PC-3 (cell line): Measurements from ENCODE around the gene ITGAV. TPM values are rescaled to one million over a fixed set of nuclear protein-coding genes. Genes with fewer than 3 reads are reported as not detected.

ENCODE experiments used
- ATAC-seq: fragments of 200-7000 bp; cut with Tn5 transposase; 2 replicates; pipeline ENCODE4 v1.9.1; 2020; ENCODE audit warnings: mild to moderate bottlenecking, moderate library complexity
- BruUV-seq: library from RNA; stranded (reverse); fragments of 400-500 nt; replicated peaks from 2 replicates; lab custom pipeline; 2021; lab: Mats Ljungman, UMichigan
- CTCF ChIA-PET: fragments of 300-600 bp; sonication (Branson Sonifier 250); formaldehyde crosslinking; loops from one replicate; lab custom pipeline; 2022; ENCODE audit warnings: antibody characterized with exemption; lab: Charles Lee
- POLR2A ChIA-PET: fragments of 300-600 bp; sonication (Branson Sonifier 250); formaldehyde crosslinking; loops from one replicate; lab custom pipeline; 2022; ENCODE audit warnings: antibody characterized with exemption; ENCODE audit not compliant: unreplicated experiment; lab: Charles Lee
- DNase-seq: peaks from one replicate; pipeline ENCODE4 v3.0.0-alpha.2; 2015
- H2AFZ ChIP-seq: fragments of 300-600 bp; sonication (generic); 2 replicates; pipeline ENCODE4 v1.6.0; 2016; ENCODE audit warnings: antibody characterized with exemption, low read length
- H3F3A ChIP-seq: fragments of 300-600 bp; sonication (generic); one replicate; pipeline ENCODE4 v1.6.0; 2017; ENCODE audit warnings: antibody characterized with exemption, low read length, control low read depth, mild to moderate bottlenecking; ENCODE audit not compliant: unreplicated experiment
- H3K27ac ChIP-seq: fragments of 300-600 bp; sonication (generic); 2 replicates; pipeline ENCODE4 v1.5.1; 2016; ENCODE audit warnings: mild to moderate bottlenecking, low read length
- H3K27me3 ChIP-seq: fragments of 300-600 bp; sonication (generic); 2 replicates; pipeline ENCODE4 v1.6.1; 2016; ENCODE audit warnings: low read length, mixed read lengths
- H3K36me3 ChIP-seq: fragments of 300-600 bp; sonication (generic); 2 replicates; pipeline ENCODE4 v1.6.1; 2016; ENCODE audit warnings: low read depth, mixed run types, low read length, mixed read lengths
- H3K4me1 ChIP-seq: fragments of 300-600 bp; sonication (generic); 2 replicates; pipeline ENCODE4 v1.5.1; 2016; ENCODE audit warnings: low read length; ENCODE audit not compliant: insufficient read depth
- H3K4me2 ChIP-seq: fragments of 300-600 bp; sonication (generic); 2 replicates; pipeline ENCODE4 v1.6.0; 2016; ENCODE audit warnings: low read length
- H3K4me3 ChIP-seq: fragments of 300-600 bp; sonication (generic); 2 replicates; pipeline ENCODE4 v1.5.1; 2016; ENCODE audit warnings: mild to moderate bottlenecking, low read length, mixed read lengths
- H3K79me2 ChIP-seq: fragments of 300-600 bp; sonication (generic); 2 replicates; pipeline ENCODE4 v1.6.1; 2017; ENCODE audit warnings: low read length, mixed read lengths
- H3K9ac ChIP-seq: fragments of 300-600 bp; sonication (generic); 2 replicates; pipeline ENCODE4 v1.6.0; 2016; ENCODE audit warnings: mild to moderate bottlenecking, low read length
- H3K9me2 ChIP-seq: fragments of 300-600 bp; sonication (generic); replicated peaks from 2 replicates; pipeline ENCODE4 v1.6.1; 2016; ENCODE audit warnings: mixed run types, low read length, mixed read lengths
- H3K9me3 ChIP-seq: fragments of 300-600 bp; sonication (generic); 2 replicates; pipeline ENCODE4 v1.6.1; 2016; ENCODE audit warnings: low read length, mixed read lengths
- H4K20me1 ChIP-seq: fragments of 300-600 bp; sonication (generic); 2 replicates; pipeline ENCODE4 v1.6.1; 2016; ENCODE audit warnings: low read length, mixed read lengths
- EZH2 ChIP-seq: fragments of 300-600 bp; sonication (generic); IDR thresholded peaks from one replicate; pipeline ENCODE4 v1.6.1; 2017; ENCODE audit warnings: antibody characterized with exemption, mild to moderate bottlenecking, low read length; ENCODE audit not compliant: unreplicated experiment
- EZH2phosphoT487 ChIP-seq: fragments of 300-600 bp; sonication (generic); IDR thresholded peaks from 2 replicates; pipeline ENCODE4 v1.6.1; 2018; ENCODE audit warnings: mild to moderate bottlenecking, antibody characterized with exemption, low read length, borderline replicate concordance
- intact Hi-C: fragments of 100-400 bp; cut with micrococcal nuclease; formaldehyde crosslinking; loops from 2 replicates; pipeline ENCODE4 v1.9.0; 2023
- total RNA-seq: library from RNA; depleted of rRNA; stranded (reverse); fragments of >200 nt; gene quantifications from 2 replicates; pipeline ENCODE4 v1.2.3, GENCODE V29; 2014
- TF ChIP-seq, protein P1 (sequence below): fragments of 300-600 bp; sonication (generic); conservative IDR thresholded peaks from 2 replicates; pipeline ENCODE4 v1.5.1; 2017; ENCODE audit warnings: antibody characterized with exemption, low read depth, mild to moderate bottlenecking, low read length

Gene ITGAV
- total RNA-seq, 1 experiment from 2014 or later: 23.5 TPM

DNA sequence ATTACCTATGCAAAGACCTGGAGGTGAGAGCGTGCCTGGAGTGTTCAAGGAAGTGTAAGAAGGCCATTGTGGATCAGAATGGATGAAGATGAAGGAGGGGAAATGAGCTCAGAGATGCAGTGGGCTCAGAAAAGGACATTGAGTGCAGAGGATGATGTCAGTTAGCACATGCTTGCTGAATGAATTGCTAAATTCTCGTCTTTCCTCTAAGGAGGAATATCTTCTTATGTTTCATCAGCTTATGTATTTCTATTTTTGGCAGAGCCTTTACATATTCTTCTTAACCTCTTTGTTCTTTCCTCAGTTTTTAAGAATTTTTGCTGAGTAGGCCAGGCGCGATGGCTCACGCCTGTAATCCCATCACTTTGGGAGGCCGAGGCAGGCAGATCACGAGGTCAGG lies 134.9 kb downstream of the ITGAV start:
- Histone ChIP-seq H3K27ac (no peak overlapping the region), H3F3A (no peaks in the 10 kb centered on the region), H3K4me1 (no peaks in the 10 kb centered on the region), H3K4me3 (no peak overlapping the region), H3K4me2 (no peak overlapping the region), H3K36me3 (no peaks in the 10 kb centered on the region), H2AFZ (no peak overlapping the region), H3K9me2 (0 out of 2 replicates have a peak, but pooled peaks cover 6% of the 10 kb centered on the region), H3K79me2 (no peaks in the 10 kb centered on the region), H4K20me1 (no peaks in the 10 kb centered on the region), H3K27me3 (no peaks in the 10 kb centered on the region), H3K9ac (no peak overlapping the region), H3K9me3 (no peaks in the 10 kb centered on the region)
- DNase-seq (no peak), ATAC-seq (no peak)
- TF ChIP-seq, protein P1, sequence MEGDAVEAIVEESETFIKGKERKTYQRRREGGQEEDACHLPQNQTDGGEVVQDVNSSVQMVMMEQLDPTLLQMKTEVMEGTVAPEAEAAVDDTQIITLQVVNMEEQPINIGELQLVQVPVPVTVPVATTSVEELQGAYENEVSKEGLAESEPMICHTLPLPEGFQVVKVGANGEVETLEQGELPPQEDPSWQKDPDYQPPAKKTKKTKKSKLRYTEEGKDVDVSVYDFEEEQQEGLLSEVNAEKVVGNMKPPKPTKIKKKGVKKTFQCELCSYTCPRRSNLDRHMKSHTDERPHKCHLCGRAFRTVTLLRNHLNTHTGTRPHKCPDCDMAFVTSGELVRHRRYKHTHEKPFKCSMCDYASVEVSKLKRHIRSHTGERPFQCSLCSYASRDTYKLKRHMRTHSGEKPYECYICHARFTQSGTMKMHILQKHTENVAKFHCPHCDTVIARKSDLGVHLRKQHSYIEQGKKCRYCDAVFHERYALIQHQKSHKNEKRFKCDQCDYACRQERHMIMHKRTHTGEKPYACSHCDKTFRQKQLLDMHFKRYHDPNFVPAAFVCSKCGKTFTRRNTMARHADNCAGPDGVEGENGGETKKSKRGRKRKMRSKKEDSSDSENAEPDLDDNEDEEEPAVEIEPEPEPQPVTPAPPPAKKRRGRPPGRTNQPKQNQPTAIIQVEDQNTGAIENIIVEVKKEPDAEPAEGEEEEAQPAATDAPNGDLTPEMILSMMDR: no peak
- ChIA-PET POLR2A (no interaction called here), CTCF (no interaction called here)
- intact Hi-C loops: no loop called here
- no TSS peak for BruUV-seq

DNA sequence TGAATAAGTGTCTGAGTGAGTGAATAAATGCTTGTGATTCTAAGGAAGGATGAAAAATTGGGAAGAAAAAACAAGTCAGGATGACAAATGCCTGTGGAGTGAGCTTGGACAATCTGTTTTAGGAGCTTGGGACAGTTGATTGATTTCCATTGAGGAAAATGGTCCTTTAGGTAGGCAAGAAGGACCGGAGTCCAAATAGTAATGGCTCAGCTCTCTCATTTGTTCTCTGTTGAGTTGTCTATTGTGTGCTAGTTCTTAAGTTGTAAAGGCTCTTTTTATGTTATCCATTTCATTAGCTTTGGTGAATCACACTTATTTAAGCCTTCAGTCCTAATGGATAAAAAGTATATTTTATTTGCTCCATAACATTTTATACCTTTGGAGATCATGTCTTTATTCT lies 135.9 kb downstream of the ITGAV start:
- no peak overlapping the region for H3K27ac ChIP-seq
- H3K4me3 ChIP-seq: no peak overlapping the region
- H3K9ac ChIP-seq: no peak overlapping the region
- DNase-seq (no peak), ATAC-seq (no peak)
- no peak overlapping the region for H3K4me2 ChIP-seq
- CTCF ChIA-PET: no interaction called here
- no peaks in the 10 kb centered on the region for H3K27me3 ChIP-seq
- H3K9me3 ChIP-seq: no peaks in the 10 kb centered on the region
- no peaks in the 10 kb centered on the region for H3K4me1 ChIP-seq
- no TSS peak for BruUV-seq
- intact Hi-C loops: no loop called here
- H3K9me2 ChIP-seq: 0 out of 2 replicates have a peak, but pooled peaks cover 6% of the 10 kb centered on the region
- H4K20me1 ChIP-seq: no peaks in the 10 kb centered on the region
- POLR2A ChIA-PET: no interaction called here
- H2AFZ ChIP-seq: no peak overlapping the region
- H3K79me2 ChIP-seq: no peaks in the 10 kb centered on the region
- TF ChIP-seq, protein P1: no peak
- TF ChIP-seq EZH2phosphoT487 (no peak), EZH2 (no peak)
- no peaks in the 10 kb centered on the region for H3F3A ChIP-seq
- H3K36me3 ChIP-seq: no peaks in the 10 kb centered on the region

DNA sequence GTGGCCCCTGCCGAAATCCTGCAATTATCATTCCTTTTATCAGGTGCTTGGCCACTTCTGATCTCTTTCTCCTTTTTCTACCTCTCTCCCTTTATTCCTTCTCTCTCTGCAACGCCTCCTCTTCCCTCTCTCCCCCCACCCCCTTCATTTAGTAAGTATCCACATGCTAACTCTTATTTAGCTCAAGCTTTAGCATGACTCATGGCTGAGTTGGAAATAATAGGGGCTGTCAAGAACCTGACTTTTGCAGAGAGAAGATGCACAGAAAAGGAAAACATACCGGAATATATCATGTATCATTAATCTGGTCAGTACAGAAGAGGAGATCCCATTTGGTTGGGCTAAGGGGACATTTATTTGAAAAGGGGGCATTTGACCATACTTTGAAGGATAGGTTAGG lies 137.1 kb downstream of the ITGAV start:
- no peak overlapping the region for H2AFZ ChIP-seq
- no peaks in the 10 kb centered on the region for H4K20me1 ChIP-seq
- no peaks in the 10 kb centered on the region for H3K79me2 ChIP-seq
- ATAC-seq: peak; percentile 66
- DNase-seq: peak; percentile 17
- H3F3A ChIP-seq: no peaks in the 10 kb centered on the region
- TF ChIP-seq EZH2phosphoT487: no peak
- no peak for TF ChIP-seq EZH2
- TF ChIP-seq, protein P1: no peak
- intact Hi-C loops: no loop called here
- H3K4me2 ChIP-seq: no peak overlapping the region
- H3K27ac ChIP-seq: no peak overlapping the region
- no peaks in the 10 kb centered on the region for H3K4me1 ChIP-seq
- no peak overlapping the region for H3K9ac ChIP-seq
- no TSS peak for BruUV-seq
- CTCF ChIA-PET: no interaction called here
- POLR2A ChIA-PET: no interaction called here
- no peak overlapping the region for H3K4me3 ChIP-seq
- H3K36me3 ChIP-seq: no peaks in the 10 kb centered on the region
- H3K27me3 ChIP-seq: no peaks in the 10 kb centered on the region
- H3K9me3 ChIP-seq: no peaks in the 10 kb centered on the region
- 0 out of 2 replicates have a peak, but pooled peaks cover 6% of the 10 kb centered on the region for H3K9me2 ChIP-seq
